Stimulated activated CD8-positive, alpha-beta memory T cell treated with anti-CD3 and anti-CD28 coated beads, Interleukin-7, amount 100 ng/mL, for 24 hours (primary cell): ENCODE results near the gene FAM120A.
"Not testable (repeated sequence)": the region's sequence is repeated elsewhere in the genome, so short reads cannot be mapped to it uniquely, and the experiment has no call there.

Source experiments
- DNase-seq: peaks from one replicate; pipeline ENCODE4 v3.0.0-alpha.2; 2020; ENCODE audit warnings: low read depth

Gene FAM120A, protein sequence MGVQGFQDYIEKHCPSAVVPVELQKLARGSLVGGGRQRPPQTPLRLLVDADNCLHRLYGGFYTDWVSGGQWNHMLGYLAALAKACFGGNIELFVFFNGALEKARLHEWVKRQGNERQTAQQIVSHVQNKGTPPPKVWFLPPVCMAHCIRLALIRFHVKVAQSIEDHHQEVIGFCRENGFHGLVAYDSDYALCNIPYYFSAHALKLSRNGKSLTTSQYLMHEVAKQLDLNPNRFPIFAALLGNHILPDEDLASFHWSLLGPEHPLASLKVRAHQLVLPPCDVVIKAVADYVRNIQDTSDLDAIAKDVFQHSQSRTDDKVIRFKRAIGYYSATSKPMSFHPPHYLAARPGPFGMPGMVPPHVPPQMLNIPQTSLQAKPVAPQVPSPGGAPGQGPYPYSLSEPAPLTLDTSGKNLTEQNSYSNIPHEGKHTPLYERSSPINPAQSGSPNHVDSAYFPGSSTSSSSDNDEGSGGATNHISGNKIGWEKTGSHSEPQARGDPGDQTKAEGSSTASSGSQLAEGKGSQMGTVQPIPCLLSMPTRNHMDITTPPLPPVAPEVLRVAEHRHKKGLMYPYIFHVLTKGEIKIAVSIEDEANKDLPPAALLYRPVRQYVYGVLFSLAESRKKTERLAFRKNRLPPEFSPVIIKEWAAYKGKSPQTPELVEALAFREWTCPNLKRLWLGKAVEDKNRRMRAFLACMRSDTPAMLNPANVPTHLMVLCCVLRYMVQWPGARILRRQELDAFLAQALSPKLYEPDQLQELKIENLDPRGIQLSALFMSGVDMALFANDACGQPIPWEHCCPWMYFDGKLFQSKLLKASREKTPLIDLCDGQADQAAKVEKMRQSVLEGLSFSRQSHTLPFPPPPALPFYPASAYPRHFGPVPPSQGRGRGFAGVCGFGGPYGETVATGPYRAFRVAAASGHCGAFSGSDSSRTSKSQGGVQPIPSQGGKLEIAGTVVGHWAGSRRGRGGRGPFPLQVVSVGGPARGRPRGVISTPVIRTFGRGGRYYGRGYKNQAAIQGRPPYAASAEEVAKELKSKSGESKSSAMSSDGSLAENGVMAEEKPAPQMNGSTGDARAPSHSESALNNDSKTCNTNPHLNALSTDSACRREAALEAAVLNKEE

GRCh38 chr9:93450945-93451815 lies at the start of gene FAM120A:
Gene FAM120A, plus strand, starts transcription at chr9:93451685. Its CDS starts 231 bp downstream, at chr9:93451916.
- peak; percentile 28 for DNase-seq

DNA sequence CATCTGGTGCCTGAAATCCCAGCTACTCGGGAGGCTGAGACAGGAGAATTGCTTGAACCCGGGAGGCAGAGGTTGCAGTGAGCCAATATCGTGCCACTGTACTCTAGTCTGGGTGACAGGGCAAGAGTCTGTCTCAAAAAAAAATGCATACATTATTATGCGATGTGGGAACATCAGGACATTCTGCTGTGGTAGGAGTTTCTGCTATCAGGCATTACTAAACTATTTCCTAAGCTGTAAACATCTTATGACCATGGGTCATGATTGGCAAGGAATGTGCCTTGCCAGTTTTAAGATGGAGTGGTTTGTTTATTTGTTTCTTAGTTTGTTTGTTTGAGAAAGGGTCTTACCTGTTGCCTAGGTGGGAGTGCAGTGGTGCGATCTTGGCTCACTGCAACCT lies 45.1 kb upstream of the FAM120A start:
- DNase-seq: no peak

- no peak for DNase-seq
These were observed 38.0 kb upstream of the FAM120A start for GRCh38 chr9:93413530-93413929.

DNA sequence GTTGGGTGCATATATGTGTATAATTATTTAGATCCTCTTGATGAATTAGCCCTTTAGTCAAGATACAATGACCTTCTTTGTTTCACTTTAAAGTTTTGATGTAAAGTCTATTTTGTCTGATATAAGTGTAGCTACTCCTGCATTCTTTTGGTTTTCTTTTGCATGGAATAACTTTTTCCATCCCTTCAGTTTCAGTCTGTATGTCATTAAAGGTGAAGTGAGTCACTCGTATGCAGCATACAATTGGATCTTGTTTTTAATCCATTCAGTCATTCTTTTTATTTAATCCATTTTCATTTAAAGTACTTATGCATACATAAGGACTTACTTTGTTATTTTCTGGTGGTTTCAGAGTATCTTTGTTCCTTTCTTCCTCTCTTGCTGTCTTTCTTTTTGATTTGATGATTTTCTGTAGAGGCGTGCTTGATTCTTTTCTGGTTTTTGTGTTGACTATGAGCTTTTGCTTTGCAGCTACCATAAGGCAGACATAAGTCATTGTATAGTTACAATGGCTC lies 36.3 kb upstream of the FAM120A start:
- no peak for DNase-seq

DNA sequence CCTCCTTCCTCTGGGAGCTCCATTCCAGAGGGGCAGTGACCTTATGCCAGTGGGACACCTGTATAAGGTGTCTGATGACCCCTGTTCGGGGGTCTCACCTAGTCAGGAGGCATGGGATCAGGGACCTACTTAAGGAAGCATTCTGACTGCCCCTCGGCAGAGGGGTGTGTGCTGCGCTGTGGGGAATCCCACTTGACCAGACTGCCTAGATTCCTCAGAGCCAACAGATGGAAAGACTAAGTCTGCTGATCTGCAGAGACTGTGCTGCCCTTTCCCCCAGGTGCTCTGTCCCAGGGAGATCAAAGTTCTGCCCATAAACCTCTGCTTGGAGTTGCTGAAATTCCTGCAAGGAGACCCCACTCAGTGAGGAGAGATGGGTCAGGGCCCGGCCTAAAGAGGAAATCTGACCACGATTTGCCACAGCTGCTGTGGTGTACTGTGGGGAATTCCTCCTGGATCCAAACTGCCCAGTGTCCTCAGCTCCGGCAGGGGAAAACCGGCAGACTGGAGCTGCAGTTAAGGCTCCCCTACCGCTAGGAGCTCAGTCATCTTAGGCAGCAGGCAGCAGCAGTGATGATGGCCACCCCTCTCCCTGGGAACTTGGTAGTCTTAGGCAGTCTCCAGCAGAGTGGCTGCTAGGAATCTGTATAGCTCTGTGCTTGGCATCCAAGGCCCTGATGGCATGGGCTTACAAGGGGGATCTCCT lies 34.8 kb upstream of the FAM120A start:
- DNase-seq: no peak

GRCh38 chr9:93417538-93417937 lies 33.9 kb upstream of the FAM120A start:
- DNase-seq: no peak

GRCh38 chr9:93419023-93419422 lies 32.5 kb upstream of the FAM120A start:
- DNase-seq: no peak

DNA sequence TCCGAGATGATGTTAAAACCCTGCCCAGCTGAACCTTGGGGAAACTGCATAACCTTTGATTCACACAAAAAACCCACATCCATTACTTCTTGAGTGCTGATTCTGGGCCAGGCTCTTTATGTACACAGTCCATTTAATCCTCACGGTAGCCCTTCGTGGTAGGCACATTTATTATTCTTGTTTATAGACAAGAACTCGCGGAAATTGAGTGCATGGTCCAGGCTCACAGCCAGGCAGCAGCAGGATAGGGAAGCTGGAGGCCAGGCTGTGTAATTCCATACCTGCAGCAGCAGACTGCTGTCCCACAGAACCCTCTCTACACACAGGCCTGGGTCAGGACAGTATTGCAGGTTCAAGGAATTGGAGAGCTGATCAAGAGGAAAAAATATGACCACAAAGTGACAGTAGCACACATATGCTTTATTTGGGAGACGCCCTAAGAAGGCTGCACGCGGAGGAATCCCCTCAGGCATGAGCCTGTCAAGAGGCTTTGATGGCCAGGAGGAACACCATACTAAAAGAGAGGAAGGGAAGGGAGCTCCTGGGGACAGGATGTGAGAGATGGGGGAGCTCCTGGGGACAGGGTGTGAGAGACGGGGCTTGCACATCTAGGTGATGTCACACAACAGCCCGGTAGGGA lies 28.4 kb upstream of the FAM120A start:
- DNase-seq: no peak

- no peak for DNase-seq
These were observed 23.7 kb upstream of the FAM120A start for GRCh38 chr9:93427655-93428379.

DNA sequence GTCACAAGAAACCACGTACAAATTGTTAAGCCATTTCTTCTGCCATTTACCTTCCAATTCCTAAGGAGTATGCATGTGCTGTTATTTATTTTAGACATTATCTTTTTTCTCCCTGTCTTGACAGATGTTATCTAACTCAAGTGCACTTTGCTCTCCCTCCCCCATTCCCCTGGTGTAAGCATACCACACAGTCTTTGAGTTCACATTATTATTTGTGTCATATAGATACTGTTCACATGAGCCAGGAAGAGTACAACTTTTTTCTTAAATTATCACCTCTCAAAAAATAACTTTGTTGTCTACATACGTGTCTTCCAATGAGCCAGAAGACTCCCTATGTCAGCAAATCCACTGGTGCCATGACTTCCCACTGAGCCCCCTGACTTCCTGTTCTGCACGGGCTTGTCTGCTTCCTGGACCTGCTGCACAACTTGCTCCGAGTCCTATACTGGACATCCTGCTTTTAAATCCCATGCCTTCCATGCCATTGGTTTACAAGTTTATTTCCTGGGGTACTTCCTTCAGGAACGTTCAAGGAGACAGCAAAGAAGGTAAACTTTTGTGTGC lies 19.9 kb upstream of the FAM120A start:
- DNase-seq: no peak

- no peak for DNase-seq
These were observed 18.5 kb upstream of the FAM120A start for GRCh38 chr9:93432964-93433363.

- DNase-seq: no peak
These were observed 17.4 kb upstream of the FAM120A start for GRCh38 chr9:93434056-93434455.

- DNase-seq: no peak
These were observed 16.1 kb upstream of the FAM120A start for GRCh38 chr9:93435386-93435785.

DNA sequence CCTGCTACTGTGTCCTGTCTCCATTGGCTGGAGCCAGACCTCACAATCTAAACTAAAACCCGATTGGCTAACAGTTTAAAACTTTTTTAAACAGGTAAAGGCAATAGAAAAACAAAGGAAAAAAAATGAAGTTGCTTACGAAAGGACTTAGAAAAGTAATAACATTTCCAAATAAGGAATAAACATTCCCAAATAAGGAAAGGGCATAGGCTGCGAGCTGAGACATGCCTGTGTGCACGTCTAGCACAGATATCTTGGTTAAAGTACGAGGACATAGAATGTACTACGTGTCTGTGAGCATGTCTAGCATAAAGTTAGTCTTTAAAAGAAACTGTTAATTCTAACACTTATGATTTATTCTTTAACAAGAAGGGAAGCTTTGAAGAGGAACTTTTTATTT lies 15.3 kb upstream of the FAM120A start:
- DNase-seq: no peak

DNA sequence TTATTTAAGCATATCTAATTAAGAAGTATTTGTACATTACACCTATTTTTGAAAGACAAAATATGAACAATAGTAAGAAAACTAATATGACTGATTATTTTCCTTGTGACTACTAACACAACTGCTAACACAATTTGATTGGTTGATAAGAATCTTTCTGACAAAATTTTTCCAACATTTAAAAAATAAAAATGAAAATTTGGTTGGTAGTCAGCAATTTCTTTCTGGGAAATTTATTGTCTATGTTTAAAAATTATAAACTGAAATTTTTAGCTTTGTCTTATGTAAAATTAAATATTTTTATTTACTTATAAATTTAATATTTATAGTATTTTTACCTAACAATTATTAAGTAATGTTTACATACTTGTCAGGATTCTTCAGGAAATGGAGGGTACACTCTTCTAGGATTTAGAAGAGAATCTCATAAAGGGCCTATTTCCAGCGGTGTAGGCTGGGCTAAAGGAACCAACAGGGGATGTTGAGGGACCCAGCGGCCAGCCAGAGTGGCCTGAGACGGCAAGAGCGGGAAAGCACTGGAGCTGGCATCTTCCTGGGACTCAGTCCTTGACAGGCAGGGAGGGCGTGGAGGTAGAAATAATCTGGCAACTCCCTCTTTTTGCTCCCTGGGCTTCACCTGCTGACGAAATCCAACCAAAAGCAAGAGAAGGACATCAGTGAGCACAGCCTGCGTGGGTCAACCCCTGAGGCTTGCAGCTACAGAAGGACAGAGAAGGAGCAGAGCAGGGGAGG lies 14.7 kb upstream of the FAM120A start:
- DNase-seq: no peak

GRCh38 chr9:93437996-93438395 lies 13.5 kb upstream of the FAM120A start:
- DNase-seq: no peak

- DNase-seq: not testable (repeated sequence)
These were observed 12.2 kb upstream of the FAM120A start for GRCh38 chr9:93439301-93439700.

DNA sequence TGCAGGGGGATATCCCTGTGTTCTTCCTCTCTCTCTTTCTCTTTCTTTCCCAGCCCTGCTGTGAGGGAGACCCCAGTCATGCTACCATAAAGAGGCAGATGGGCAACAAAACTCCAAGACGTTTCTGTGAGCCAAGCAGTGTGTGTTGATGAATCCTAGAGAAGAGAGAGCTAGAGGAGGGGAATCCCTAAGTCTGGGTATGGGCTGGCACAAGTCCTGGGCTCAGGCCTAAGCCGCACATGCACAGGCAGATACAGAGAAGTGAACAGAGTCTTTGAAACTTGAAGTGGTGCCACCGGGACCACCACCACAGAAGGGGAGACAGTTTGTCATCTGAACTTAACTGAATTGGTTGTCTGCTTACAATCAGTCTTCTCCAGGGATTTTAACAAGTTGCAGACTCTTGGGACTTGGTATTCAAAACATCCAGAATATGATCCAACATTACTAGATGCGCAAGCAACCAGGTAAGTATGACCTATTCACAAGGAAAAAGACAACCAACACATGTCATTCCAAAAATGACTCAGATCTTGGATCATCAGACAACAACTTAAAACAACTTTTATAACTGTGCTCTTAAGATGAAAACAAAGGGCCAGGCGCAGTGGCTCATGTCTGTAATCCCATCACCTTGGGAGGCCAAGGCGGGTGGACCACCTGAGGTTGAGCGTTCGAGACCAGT lies 10.4 kb upstream of the FAM120A start:
- DNase-seq: no peak
